ENCODE measurements around the gene CTTN.
A peak's percentile ranks its signal among the peaks of the same experiment; 100 is the strongest.

The CTTN gene

DNA sequence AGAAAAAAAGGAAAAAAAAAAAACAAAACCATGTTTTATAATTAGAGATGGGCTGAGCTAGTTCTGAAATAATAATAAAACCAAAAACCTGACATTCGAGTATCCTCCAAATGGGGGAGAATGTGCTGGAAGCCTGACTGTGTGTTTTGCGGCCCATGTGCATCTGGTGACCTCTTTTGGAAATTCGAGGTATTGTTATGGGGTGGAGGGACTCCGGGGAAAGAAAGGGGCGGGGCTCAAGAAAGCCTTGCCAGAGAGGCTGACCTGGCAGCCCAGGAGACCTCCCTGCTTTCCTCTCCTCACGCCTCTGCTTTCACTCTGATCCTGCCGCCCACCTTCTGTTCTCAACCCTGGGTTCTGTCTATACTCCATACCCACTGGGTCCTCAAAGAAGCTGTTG lies 72.9 kb downstream of the CTTN start:
- no peaks in the 10 kb centered on the region for H3K4me1 Mint-ChIP-seq
- H3K27me3 Mint-ChIP-seq = peaks cover 12% of the 10 kb centered on the region
- DNase-seq = peak; percentile 37
- CTCF ChIA-PET = no interaction called here
- H3K36me3 Mint-ChIP-seq = no peaks in the 10 kb centered on the region
- no peak overlapping the region for H3K27ac Mint-ChIP-seq
- no peak overlapping the region for H3K4me3 Mint-ChIP-seq
- H3K9me3 Mint-ChIP-seq = no peaks in the 10 kb centered on the region

DNA sequence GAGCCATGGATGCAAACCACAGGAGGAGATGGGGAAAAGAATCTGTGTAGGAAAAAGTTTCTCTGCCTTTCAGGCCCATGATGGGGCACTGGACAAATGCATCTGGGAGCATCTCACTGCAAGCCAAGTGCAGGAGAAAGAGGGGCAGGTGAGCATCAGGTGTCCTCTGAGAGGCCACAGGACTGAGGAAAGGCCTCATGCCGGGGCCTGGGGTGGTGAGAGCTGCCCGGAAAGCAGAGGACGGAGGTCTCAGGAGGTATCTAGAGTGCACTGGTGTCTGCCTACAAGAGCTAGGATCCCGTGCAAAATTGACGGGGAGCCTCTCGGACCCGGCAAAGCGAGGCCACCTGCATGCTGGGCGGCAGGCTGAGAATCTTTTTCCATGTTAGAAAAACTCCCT lies 73.9 kb downstream of the CTTN start:
- no peaks in the 10 kb centered on the region for H3K4me1 Mint-ChIP-seq
- H3K36me3 Mint-ChIP-seq = no peaks in the 10 kb centered on the region
- no peak overlapping the region for H3K27ac Mint-ChIP-seq
- no peaks in the 10 kb centered on the region for H3K9me3 Mint-ChIP-seq
- CTCF ChIA-PET = no interaction called here
- no peak for DNase-seq
- H3K27me3 Mint-ChIP-seq = peaks cover 16% of the 10 kb centered on the region
- H3K4me3 Mint-ChIP-seq = no peak overlapping the region

GRCh38 chr11:70473186-70473872 lies 75.0 kb downstream of the CTTN start:
- CTCF ChIA-PET = no interaction called here
- no peak for DNase-seq
- no peaks in the 10 kb centered on the region for H3K36me3 Mint-ChIP-seq
- no peak overlapping the region for H3K27ac Mint-ChIP-seq
- peaks cover 16% of the 10 kb centered on the region for H3K27me3 Mint-ChIP-seq
- no peaks in the 10 kb centered on the region for H3K9me3 Mint-ChIP-seq
- no peak overlapping the region for H3K4me3 Mint-ChIP-seq
- H3K4me1 Mint-ChIP-seq = no peaks in the 10 kb centered on the region

DNA sequence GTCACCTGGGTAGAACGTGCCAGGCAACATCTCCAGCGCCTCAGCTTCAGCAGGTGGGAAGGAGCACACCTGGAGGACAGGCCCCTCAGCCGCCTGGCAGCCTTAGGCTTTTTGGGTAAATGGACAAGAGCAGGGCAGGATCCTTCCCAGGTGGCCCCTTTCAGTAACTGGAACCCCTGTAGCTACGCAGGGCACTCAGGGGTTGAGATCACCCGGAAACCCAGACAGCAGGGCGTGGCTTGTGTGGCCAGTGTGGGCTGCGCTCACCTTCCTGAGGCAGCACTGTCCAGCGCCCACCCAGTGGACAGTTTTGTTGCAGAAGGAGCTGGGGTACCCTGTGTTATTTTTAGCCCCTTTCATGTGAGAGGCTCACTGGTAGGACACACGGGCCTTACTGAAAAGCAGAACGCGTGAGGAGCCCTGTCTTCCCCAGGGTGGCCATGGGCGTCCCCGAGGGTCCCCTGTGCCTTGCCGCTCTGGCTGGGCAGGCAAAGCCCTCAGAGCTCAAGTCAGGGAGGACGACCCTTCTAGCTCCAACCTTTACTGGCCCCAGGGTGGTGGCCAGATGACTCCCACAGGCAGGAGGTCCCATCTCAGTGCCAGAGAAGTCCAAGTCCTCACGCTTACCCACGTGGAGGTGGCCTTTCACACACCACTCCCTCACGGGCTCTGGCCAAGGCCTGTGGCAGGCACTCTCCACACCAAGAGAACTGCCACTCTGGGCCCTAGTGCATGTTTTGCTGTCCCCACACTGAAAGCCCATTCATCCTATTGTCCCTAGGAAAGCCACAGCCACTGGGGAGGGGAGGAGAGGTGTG lies 75.8 kb downstream of the CTTN start:
- no peak overlapping the region for H3K27ac Mint-ChIP-seq
- no peaks in the 10 kb centered on the region for H3K36me3 Mint-ChIP-seq
- peaks cover 13% of the 10 kb centered on the region for H3K27me3 Mint-ChIP-seq
- no peak for DNase-seq
- H3K4me1 Mint-ChIP-seq = no peaks in the 10 kb centered on the region
- CTCF ChIA-PET = no interaction called here
- H3K4me3 Mint-ChIP-seq = no peak overlapping the region
- H3K9me3 Mint-ChIP-seq = no peaks in the 10 kb centered on the region

DNA sequence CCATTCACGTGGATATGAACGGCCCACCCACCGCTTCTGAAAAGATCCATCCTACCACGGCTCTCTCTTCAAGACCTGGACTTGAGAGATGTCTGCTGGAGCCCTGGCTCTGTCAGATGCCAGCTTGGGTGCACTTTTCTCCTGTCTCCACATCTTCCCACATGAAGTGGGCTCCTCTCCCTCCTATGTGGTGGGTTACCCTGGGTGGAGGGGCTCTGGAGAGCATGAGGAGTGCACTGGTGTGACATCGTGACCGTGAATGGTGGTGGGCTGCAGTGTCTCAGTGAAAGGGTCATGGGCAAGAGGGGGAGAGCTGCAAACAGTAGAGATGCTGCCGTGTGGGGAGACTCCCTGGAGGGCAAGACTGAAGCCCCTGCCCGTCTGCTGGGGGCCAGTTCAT lies 76.4 kb downstream of the CTTN start:
- DNase-seq = no peak
- H3K36me3 Mint-ChIP-seq = no peaks in the 10 kb centered on the region
- H3K9me3 Mint-ChIP-seq = no peaks in the 10 kb centered on the region
- no peak overlapping the region for H3K4me3 Mint-ChIP-seq
- H3K27ac Mint-ChIP-seq = no peak overlapping the region
- CTCF ChIA-PET = no interaction called here
- no peaks in the 10 kb centered on the region for H3K4me1 Mint-ChIP-seq
- peaks cover 12% of the 10 kb centered on the region for H3K27me3 Mint-ChIP-seq

DNA sequence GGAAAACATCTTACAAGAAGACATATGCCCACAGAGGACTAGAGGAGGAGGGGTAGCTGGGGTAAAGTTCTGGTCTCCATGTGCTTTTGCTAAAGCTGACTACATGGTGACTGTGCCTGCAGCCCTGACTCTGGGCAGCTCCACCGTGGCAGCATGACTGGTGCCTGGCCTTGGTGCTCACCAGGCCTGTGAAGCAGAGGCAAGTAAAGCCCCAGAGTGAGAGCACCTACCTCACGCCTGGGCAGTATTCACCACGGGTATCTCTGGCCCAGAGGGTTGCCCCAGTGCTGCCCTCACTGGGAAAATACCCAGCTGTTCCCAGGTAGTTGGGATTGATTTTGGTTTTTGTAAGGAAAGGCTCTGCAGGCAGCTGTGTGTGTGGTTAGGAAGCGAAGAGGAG lies 78.3 kb downstream of the CTTN start:
- DNase-seq = no peak
- CTCF ChIA-PET = no interaction called here
- Mint-ChIP-seq H3K4me3 (no peak overlapping the region), H3K27me3 (peaks cover 11% of the 10 kb centered on the region), H3K9me3 (no peaks in the 10 kb centered on the region), H3K36me3 (no peaks in the 10 kb centered on the region), H3K4me1 (no peaks in the 10 kb centered on the region), H3K27ac (no peak overlapping the region)

- CTCF ChIA-PET = no interaction called here
- DNase-seq = no peak
- Mint-ChIP-seq H3K4me1 (no peaks in the 10 kb centered on the region), H3K4me3 (no peak overlapping the region), H3K27me3 (peaks cover 15% of the 10 kb centered on the region), H3K27ac (no peak overlapping the region), H3K36me3 (no peaks in the 10 kb centered on the region), H3K9me3 (no peaks in the 10 kb centered on the region)
These were observed 78.8 kb downstream of the CTTN start for GRCh38 chr11:70477176-70477575.

DNA sequence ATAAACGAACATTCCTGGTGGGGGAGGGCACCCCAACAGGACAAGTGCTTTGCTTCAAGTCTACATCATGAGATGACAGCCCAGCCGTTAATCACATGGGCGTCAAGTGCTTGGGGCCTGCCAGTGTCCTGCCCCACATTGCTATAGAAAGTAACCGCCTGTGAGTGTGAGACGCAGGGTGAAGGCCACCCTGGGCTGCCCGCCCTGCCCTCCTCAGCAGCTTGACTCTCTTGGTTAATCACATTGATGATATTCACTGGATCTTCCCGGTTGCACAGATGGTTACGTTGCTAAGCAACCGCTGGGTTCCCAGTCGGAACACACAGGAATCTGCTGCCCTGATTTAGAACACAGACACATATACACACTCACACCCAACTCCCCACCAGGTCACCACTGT lies 79.3 kb downstream of the CTTN start:
- H3K4me3 Mint-ChIP-seq = no peak overlapping the region
- H3K4me1 Mint-ChIP-seq = no peaks in the 10 kb centered on the region
- H3K27ac Mint-ChIP-seq = no peak overlapping the region
- H3K36me3 Mint-ChIP-seq = no peaks in the 10 kb centered on the region
- peaks cover 15% of the 10 kb centered on the region for H3K27me3 Mint-ChIP-seq
- CTCF ChIA-PET = no interaction called here
- H3K9me3 Mint-ChIP-seq = no peaks in the 10 kb centered on the region
- DNase-seq = no peak

GRCh38 chr11:70478166-70478890 lies 80.0 kb downstream of the CTTN start:
- CTCF ChIA-PET = interaction anchor here (0.8 kb wide), 1 partner anchor 13 kb away, joined by 3 read pairs; no protein-coding TSS in a partner anchor
- Mint-ChIP-seq H3K9me3 (no peaks in the 10 kb centered on the region), H3K4me1 (no peaks in the 10 kb centered on the region), H3K27me3 (peaks cover 15% of the 10 kb centered on the region), H3K27ac (no peak overlapping the region), H3K4me3 (no peak overlapping the region), H3K36me3 (no peaks in the 10 kb centered on the region)
- no peak for DNase-seq

GRCh38 chr11:70480711-70481110 lies 82.4 kb downstream of the CTTN start:
- H3K27me3 Mint-ChIP-seq = peaks cover 15% of the 10 kb centered on the region
- no peak for DNase-seq
- H3K9me3 Mint-ChIP-seq = no peaks in the 10 kb centered on the region
- H3K27ac Mint-ChIP-seq = no peak overlapping the region
- no peaks in the 10 kb centered on the region for H3K4me1 Mint-ChIP-seq
- no peaks in the 10 kb centered on the region for H3K36me3 Mint-ChIP-seq
- no peak overlapping the region for H3K4me3 Mint-ChIP-seq
- CTCF ChIA-PET = interaction anchor here (0.7 to 1.6 kb wide), 2 partner anchors 13 to 249 kb away, joined by 3 read pairs; no protein-coding TSS in a partner anchor

DNA sequence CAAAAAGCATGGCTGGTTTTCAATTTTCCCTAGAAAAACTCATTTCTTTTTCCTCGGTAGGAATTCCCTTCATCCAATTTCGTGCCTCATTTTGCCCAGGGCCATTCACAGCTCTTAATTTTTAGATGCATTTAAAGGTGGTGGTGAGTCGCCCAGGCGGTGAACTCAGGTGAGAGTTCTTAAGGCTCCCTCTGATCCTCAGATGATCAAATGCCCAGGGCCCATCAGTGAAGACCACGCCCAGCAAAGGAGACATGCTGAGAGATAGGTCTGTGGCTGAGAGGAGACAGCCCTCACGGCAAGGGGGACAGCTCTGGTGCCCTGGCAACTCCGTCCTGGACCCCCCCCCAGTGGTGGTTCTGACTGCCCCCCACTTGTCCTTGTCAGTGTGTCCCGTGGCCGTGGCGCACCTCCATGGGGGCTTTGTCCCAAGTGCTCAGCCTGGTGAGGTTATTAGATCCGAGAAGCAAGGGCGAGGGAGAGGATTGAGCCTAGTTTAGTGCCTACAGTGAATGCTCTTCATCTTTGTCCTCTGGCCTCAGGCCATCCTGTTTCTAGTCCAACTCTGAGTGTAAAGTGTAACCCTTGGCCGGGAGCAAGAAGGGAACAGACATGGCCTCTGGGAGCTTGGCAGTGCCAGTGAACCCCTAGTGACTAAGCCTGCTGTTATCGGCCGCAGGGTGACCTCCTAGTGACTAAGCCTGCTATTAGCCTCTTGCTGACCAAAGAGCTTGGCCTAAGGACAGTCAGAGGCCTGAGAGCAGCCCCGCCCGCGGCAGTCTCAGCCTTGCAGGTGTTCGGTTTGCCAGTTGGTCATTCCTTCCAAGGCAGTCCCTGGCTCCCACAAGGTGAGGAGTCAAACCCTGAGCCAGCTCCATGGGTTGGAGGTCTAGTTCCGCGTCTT lies 83.5 kb downstream of the CTTN start:
- Mint-ChIP-seq H3K27ac (no peak overlapping the region), H3K36me3 (no peaks in the 10 kb centered on the region)
- CTCF ChIA-PET = interaction anchor here (0.7 to 1.6 kb wide), 2 partner anchors 14 to 251 kb away, joined by 3 read pairs; no protein-coding TSS in a partner anchor

DNA sequence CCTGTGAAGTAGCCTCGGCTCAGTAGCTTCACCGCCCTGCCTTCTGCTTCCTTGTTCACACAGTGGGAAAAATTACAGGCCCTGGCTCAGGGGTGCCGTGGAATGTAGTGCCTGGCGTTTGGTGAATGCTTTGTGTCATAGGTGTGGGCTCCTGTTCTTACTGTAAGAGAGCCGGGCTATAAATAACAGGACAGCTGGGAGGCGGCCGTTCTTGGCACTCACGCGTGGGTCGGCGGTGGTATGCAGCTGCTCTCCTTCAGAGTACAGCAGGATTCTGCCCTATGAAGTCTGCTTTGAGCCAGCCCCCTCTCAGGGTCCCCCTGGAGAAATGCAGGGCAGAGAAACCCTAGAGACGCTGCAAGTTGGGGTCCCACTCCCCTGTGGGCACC lies 84.2 kb downstream of the CTTN start:
- H3K4me1 Mint-ChIP-seq = no peaks in the 10 kb centered on the region
- CTCF ChIA-PET = no interaction called here
- H3K4me3 Mint-ChIP-seq = no peak overlapping the region
- H3K9me3 Mint-ChIP-seq = no peaks in the 10 kb centered on the region
- DNase-seq = no peak
- H3K27me3 Mint-ChIP-seq = peaks cover 10% of the 10 kb centered on the region
- no peak overlapping the region for H3K27ac Mint-ChIP-seq
- no peaks in the 10 kb centered on the region for H3K36me3 Mint-ChIP-seq

More for the DNA sequence above, 83.5 kb downstream of the CTTN start:
- Mint-ChIP-seq H3K27me3 (peaks cover 10% of the 10 kb centered on the region), H3K9me3 (no peaks in the 10 kb centered on the region), H3K4me1 (no peaks in the 10 kb centered on the region), H3K4me3 (no peak overlapping the region)
- no peak for DNase-seq

GRCh38 chr11:70483077-70483861 lies 84.9 kb downstream of the CTTN start:
- Mint-ChIP-seq H3K27ac (no peak overlapping the region), H3K36me3 (no peaks in the 10 kb centered on the region), H3K27me3 (peaks cover 10% of the 10 kb centered on the region), H3K4me1 (no peaks in the 10 kb centered on the region), H3K9me3 (no peaks in the 10 kb centered on the region), H3K4me3 (no peak overlapping the region)
- CTCF ChIA-PET = no interaction called here
- no peak for DNase-seq
